Ovary (tissue), 9 donors: ENCODE measurements around the gene RFPL1. TPM values are rescaled to one million over a fixed set of nuclear protein-coding genes. Genes with fewer than 3 reads are reported as not detected.

Source experiments
- DNase-seq, 5 donors: peaks; one replicate each; pipeline ENCODE4 v3.0.0-alpha.2; 2019 to 2020
- H3K27ac ChIP-seq, 2 donors: fragments of 200-600 bp; one replicate each; pipeline versions ENCODE4 v1.5.1 to v1.8.0; 2019 to 2022
- H3K27me3 ChIP-seq: fragments of 200-600 bp; one replicate; pipeline ENCODE4 v1.8.0; 2022
- H3K36me3 ChIP-seq: fragments of 200-600 bp; sonication (generic); one replicate; pipeline ENCODE4 v1.5.1; 2019
- H3K4me1 ChIP-seq: one replicate; pipeline ENCODE4 v1.8.1; 2013; ENCODE audit warnings: mild to moderate bottlenecking, moderate library complexity; ENCODE audit not compliant: insufficient read depth
- H3K4me3 ChIP-seq: fragments of 200-600 bp; sonication (generic); one replicate; pipeline ENCODE4 v1.5.1; 2017
- H3K9me3 ChIP-seq, 2 donors: fragments of 200-600 bp in 1 of 2; sonication (generic) in 1 of 2; one replicate each; pipeline versions ENCODE4 v1.5.1 to v1.8.1; 2013 to 2019; ENCODE audit warnings: mild to moderate bottlenecking in 1 of 2, moderate library complexity in 1 of 2
- EP300 ChIP-seq: sonication (generic); formaldehyde crosslinking; IDR thresholded peaks from one replicate; pipeline ENCODE4 v1.6.1; 2017; ENCODE audit warnings: antibody characterized with exemption
- POLR2A ChIP-seq: fragments of 450-650 bp; IDR thresholded peaks from one replicate; pipeline ENCODE4 v1.6.1; 2017; ENCODE audit warnings: antibody characterized with exemption, mild to moderate bottlenecking, moderate library complexity
- WGBS, 3 donors: extraction: QIAGEN DNeasy Blood & Tissue Kit in 1 of 3; methylation state at CpG; one replicate each; pipeline versions ENCODE4 v1.1.5 to v1.1.7; 2013 to 2017; 5-methylcytosine and 5-hydroxymethylcytosine counted together
- intact Hi-C, 4 donors: fragments of 100-400 bp; cut with DNase I; formaldehyde crosslinking; loops; one replicate each; pipeline versions ENCODE4 v1.11.0 to v1.15.1; 2022 to 2023
- polyA plus RNA-seq, 2 donors: library from polyadenylated mRNA; stranded (reverse); fragments of 200-250 nt in 1 of 2; fragments of 350-450 nt in 1 of 2; fragmentation: Illumina TruSeq in 1 of 2; extraction: RNeasy Lipid Tissue Mini Kit (QIAGEN cat#74804) in 1 of 2; gene quantifications; one replicate each; pipeline ENCODE4 v1.2.3, GENCODE V29; 2013 to 2014
- total RNA-seq, 7 donors: library from RNA; depleted of rRNA in 2 of 7; stranded (reverse); fragments of >200 nt in 2 of 7; fragmentation: NEBNext Ultra II Directional in 3 of 7; extraction: Animal tissue kit (Norgen Biotek cat#: 25700) in 3 of 7; gene quantifications; one replicate each; pipeline versions ENCODE4 v1.1.0 to v1.2.4, GENCODE V29; 2016 to 2023
- TF ChIP-seq, protein P1 (sequence below), 3 donors: fragments of 450-650 bp in 2 of 3; fragments of 200-600 bp in 1 of 3; IDR thresholded peaks; one replicate each; pipeline versions ENCODE4 v1.5.1 to v1.8.0; 2016 to 2022; ENCODE audit warnings: antibody characterized with exemption in 3 of 3, mild to moderate bottlenecking in 1 of 3
- donor health status: DM: no; HTN: no; CAD: no; lungs with moderate emphysema.
- donor health status: DM: no; HTN: no; CAD: no.
- donor health status: Bipolar disorder and iron deficiency.
- donor health status: DM: yes; HTN: yes; CAD: no.
- donor health status: DM: no; HTN: no; CAD: no.
- donor health status: DM: yes; HTN: yes; CAD: no.

The RFPL1 gene
- total and polyA plus RNA-seq, 9 donors: not detected

DNA sequence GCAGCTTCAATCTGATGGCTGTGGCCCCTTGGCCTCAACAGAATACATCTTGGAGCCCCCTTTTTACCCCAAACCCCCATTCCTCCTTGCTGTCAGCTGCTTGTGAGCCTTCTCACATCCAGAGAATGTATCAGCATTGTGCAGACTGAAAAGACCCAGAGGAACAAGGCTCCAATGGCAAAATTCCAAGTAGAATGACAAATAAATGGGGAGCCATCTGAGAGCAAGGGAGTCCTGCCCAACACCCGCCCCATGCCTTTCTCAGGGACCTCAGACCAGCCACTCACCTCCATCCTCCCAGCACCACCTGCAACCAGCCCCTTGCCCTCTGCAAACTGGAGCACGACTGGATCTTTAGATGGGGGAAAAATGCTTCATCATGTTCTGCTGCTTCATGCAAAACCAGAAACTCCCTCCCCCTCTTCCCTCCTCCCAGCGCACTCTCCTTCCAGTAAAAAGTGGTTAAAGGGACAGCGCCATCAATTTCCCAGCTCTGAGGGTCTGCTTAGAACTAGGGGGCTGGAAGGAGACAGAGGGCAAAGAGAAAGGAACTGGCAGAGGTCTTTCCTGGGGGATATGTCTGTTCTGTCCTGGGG lies 39.4 kb downstream of the RFPL1 start:
- no peaks in the 10 kb centered on the region for H3K27me3 ChIP-seq
- intact Hi-C loops: no loop called here
- no peak for DNase-seq

DNA sequence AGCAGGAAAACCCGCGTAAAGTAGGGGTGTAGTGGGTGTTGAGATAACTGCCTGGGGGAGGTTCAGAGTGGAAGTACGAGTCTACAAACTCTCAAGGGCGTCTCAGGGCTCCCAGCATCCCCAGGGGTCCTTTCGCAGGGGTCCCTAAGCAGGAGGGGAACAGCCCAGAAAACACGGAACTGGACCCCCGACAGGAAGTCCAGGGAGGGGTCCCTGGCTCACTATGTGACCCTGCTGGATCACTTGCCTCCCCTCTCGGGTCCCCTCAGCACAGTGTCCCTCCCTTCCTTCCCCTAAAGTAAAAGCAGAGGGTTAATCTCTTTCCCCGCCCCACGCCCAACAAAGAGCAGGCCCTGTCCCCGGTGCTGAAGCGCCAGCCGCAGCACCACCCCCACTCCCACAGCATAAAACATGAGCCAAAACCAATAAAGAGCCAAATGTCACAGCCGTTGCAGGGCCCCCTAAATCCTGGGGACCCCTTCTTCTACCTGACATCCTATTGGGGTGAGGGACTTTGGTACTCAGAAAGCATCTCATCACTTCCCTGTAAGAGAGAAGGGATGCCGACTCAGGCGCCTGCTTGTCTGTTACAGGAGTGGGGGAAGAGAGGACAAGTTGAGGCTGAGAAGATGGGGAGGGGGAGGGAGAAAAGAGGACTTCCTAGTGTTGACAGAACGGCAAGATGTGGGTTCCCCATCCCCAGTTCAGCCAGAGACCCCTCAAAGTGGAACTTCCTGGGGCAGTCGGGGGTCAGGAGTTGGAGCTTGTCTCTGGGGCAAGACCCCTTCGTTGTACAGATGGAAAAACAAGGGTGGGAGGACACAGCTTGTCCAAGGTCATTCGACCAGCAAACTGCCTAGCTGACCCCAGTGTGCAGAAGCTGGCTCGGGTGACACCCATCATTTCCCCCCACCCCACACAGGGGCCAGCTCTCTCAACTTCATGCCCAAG lies 40.2 kb downstream of the RFPL1 start:
- DNase-seq: peak in 3 of 5 donors; percentile 45 to 66 (median 46)
- TF ChIP-seq, protein P1, sequence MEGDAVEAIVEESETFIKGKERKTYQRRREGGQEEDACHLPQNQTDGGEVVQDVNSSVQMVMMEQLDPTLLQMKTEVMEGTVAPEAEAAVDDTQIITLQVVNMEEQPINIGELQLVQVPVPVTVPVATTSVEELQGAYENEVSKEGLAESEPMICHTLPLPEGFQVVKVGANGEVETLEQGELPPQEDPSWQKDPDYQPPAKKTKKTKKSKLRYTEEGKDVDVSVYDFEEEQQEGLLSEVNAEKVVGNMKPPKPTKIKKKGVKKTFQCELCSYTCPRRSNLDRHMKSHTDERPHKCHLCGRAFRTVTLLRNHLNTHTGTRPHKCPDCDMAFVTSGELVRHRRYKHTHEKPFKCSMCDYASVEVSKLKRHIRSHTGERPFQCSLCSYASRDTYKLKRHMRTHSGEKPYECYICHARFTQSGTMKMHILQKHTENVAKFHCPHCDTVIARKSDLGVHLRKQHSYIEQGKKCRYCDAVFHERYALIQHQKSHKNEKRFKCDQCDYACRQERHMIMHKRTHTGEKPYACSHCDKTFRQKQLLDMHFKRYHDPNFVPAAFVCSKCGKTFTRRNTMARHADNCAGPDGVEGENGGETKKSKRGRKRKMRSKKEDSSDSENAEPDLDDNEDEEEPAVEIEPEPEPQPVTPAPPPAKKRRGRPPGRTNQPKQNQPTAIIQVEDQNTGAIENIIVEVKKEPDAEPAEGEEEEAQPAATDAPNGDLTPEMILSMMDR (IDR thresholded peaks at IDR 0.05): no peak
- TF ChIP-seq POLR2A: no peak
- TF ChIP-seq EP300: no peak
- H3K4me1 ChIP-seq: peaks cover 32% of the 10 kb centered on the region
- no peaks in the 10 kb centered on the region for H3K27me3 ChIP-seq
- no peak overlapping the region for H3K27ac ChIP-seq
- WGBS, 3 donors: 11 to 13% (median 13%) methylated on average over 21 of the region's 21 CpGs
- no peak overlapping the region for H3K4me3 ChIP-seq
- H3K9me3 ChIP-seq: no peaks in the 10 kb centered on the region
- no peaks in the 10 kb centered on the region for H3K36me3 ChIP-seq
- intact Hi-C loops: no loop called here

More for the DNA sequence above, 39.4 kb downstream of the RFPL1 start:
- Histone ChIP-seq H3K4me3 (no peak overlapping the region), H3K9me3 (no peaks in the 10 kb centered on the region), H3K27ac (no peak overlapping the region), H3K36me3 (no peaks in the 10 kb centered on the region), H3K4me1 (peaks cover 31% of the 10 kb centered on the region)
- TF ChIP-seq EP300: no peak
- TF ChIP-seq, protein P1 (IDR thresholded peaks at IDR 0.05): no peak
- TF ChIP-seq POLR2A: no peak
- 38 to 48% (median 44%) methylated on average over 4 of the region's 4 CpGs for WGBS, 3 donors

- no peaks in the 10 kb centered on the region for H3K27me3 ChIP-seq
- intact Hi-C loops: no loop called here
- H3K36me3 ChIP-seq: no peaks in the 10 kb centered on the region
- TF ChIP-seq, protein P1 (IDR thresholded peaks at IDR 0.05): no peak
- TF ChIP-seq EP300 (no peak), POLR2A (no peak)
- DNase-seq: peak in 4 of 5 donors; percentile 31 to 63 (median 48)
- H3K4me3 ChIP-seq: peak within 1 kb of the TSS; percentile 11
- H3K27ac ChIP-seq: peak within 1 kb of the TSS in 1 of 2 donors; percentile 62
- no peaks in the 10 kb centered on the region for H3K9me3 ChIP-seq
- 6% methylated on average over 39 to 48 of the region's 48 CpGs for WGBS, 3 donors
- peaks cover 32% of the 10 kb centered on the region for H3K4me1 ChIP-seq
Measured at GRCh38 chr22:29479417-29480261, 41.3 kb downstream of the RFPL1 start, which contains the start of gene NEFH. Gene NEFH (plus strand): TSS chr22:29480218. CDS start chr22:29480263, 45 bp downstream.

GRCh38 chr22:29480262-29480511 lies 41.8 kb downstream of the RFPL1 start:
- peak overlapping the region; percentile 11 for H3K4me3 ChIP-seq
- peaks cover 32% of the 10 kb centered on the region for H3K4me1 ChIP-seq
- no peak for DNase-seq
- intact Hi-C loops: no loop called here
- peak overlapping the region in 1 of 2 donors; percentile 28 for H3K27ac ChIP-seq
- H3K9me3 ChIP-seq: no peaks in the 10 kb centered on the region
- 0 to 2% (median 1%) methylated on average over 2 to 39 of the region's 39 CpGs for WGBS, 3 donors
- H3K36me3 ChIP-seq: no peaks in the 10 kb centered on the region
- TF ChIP-seq, protein P1 (IDR thresholded peaks at IDR 0.05): no peak
- TF ChIP-seq POLR2A: no peak
- TF ChIP-seq EP300: no peak
- no peaks in the 10 kb centered on the region for H3K27me3 ChIP-seq
